Activated B cell treated with CpG ODN at 0.5 μM for 24 hours (primary cell): ENCODE results near the gene DNAH17. TPM values are rescaled to one million over a fixed set of nuclear protein-coding genes. Genes with fewer than 3 reads are reported as not detected.

ENCODE experiments used
- ATAC-seq: fragments of 200-7000 bp; cut with Tn5 transposase; one replicate; pipeline ENCODE4 v1.10.0; 2021; ENCODE audit warnings: low read depth, mild to moderate bottlenecking, moderate library complexity
- CTCF ChIA-PET: fragments of 350-600 bp; sonication (Branson Sonifier 250); formaldehyde crosslinking; loops from one replicate; lab custom pipeline; 2021; ENCODE audit warnings: antibody characterized with exemption; lab: Charles Lee
- POLR2A ChIA-PET: fragments of 350-600 bp; sonication (Branson Sonifier 250); formaldehyde crosslinking; loops from one replicate; lab custom pipeline; 2021; ENCODE audit warnings: antibody characterized with exemption; lab: Charles Lee
- DNase-seq: peaks from one replicate; pipeline ENCODE4 v3.0.0; 2022
- H3K27ac Mint-ChIP-seq: one replicate; pipeline ENCODE4 v1.8.0; 2020; ENCODE audit warnings: mixed read lengths
- H3K27me3 Mint-ChIP-seq: one replicate; pipeline ENCODE4 v1.8.0; 2021; ENCODE audit warnings: mixed read lengths
- H3K36me3 Mint-ChIP-seq: one replicate; pipeline ENCODE4 v1.8.0; 2021; ENCODE audit warnings: low read depth, mixed read lengths
- H3K4me1 Mint-ChIP-seq: one replicate; pipeline ENCODE4 v1.8.0; 2021; ENCODE audit warnings: mixed read lengths
- H3K4me3 Mint-ChIP-seq: one replicate; pipeline ENCODE4 v1.8.0; 2020; ENCODE audit warnings: mild to moderate bottlenecking, mixed read lengths
- H3K9me3 Mint-ChIP-seq: one replicate; pipeline ENCODE4 v1.8.0; 2020; ENCODE audit warnings: mixed read lengths
- CTCF ChIP-seq: fragments of 200-600 bp; IDR thresholded peaks from one replicate; pipeline ENCODE4 v1.8.0; 2022; ENCODE audit warnings: antibody characterized with exemption, mild to moderate bottlenecking
- intact Hi-C: fragments of 100-400 bp; cut with micrococcal nuclease; formaldehyde crosslinking; loops from one replicate; pipeline ENCODE4 v1.15.1; 2024
- total RNA-seq: library from RNA; stranded (reverse); gene quantifications from 2 replicates; pipeline ENCODE4 v1.2.3, GENCODE V29; 2022

The DNAH17 gene
- total RNA-seq, 1 donor from 2014 or later = 0.13 TPM

GRCh38 chr17:78486946-78487680, 90.1 kb downstream of the DNAH17 start:
- intact Hi-C loops = no loop called here
- POLR2A ChIA-PET = no interaction called here
- DNase-seq = no peak
- no peaks in the 10 kb centered on the region for H3K36me3 Mint-ChIP-seq
- H3K4me3 Mint-ChIP-seq = no peak overlapping the region
- CTCF ChIA-PET = no interaction called here
- H3K27ac Mint-ChIP-seq = no peak overlapping the region
- no peak for ATAC-seq
- TF ChIP-seq CTCF = no peak
- peaks cover 15% of the 10 kb centered on the region for H3K27me3 Mint-ChIP-seq
- H3K4me1 Mint-ChIP-seq = peaks cover 11% of the 10 kb centered on the region
- H3K9me3 Mint-ChIP-seq = no peaks in the 10 kb centered on the region

- DNase-seq (no peak), ATAC-seq (no peak)
- TF ChIP-seq CTCF = no peak
- intact Hi-C loops = no loop called here
- H3K4me1 Mint-ChIP-seq = peaks cover 11% of the 10 kb centered on the region
- no peaks in the 10 kb centered on the region for H3K36me3 Mint-ChIP-seq
- no peak overlapping the region for H3K27ac Mint-ChIP-seq
- peaks cover 15% of the 10 kb centered on the region for H3K27me3 Mint-ChIP-seq
- H3K4me3 Mint-ChIP-seq = no peak overlapping the region
- ChIA-PET POLR2A (no interaction called here), CTCF (no interaction called here)
- H3K9me3 Mint-ChIP-seq = no peaks in the 10 kb centered on the region
These were observed 90.9 kb downstream of the DNAH17 start for GRCh38 chr17:78486228-78486802.

- H3K27me3 Mint-ChIP-seq = peaks cover 15% of the 10 kb centered on the region
- ATAC-seq (no peak), DNase-seq (no peak)
- peaks cover 11% of the 10 kb centered on the region for H3K4me1 Mint-ChIP-seq
- ChIA-PET CTCF (no interaction called here), POLR2A (interaction anchor here (0.6 kb wide), 1 partner anchor 478 kb away, joined by 10 read pairs; no protein-coding TSS in a partner anchor)
- no peaks in the 10 kb centered on the region for H3K9me3 Mint-ChIP-seq
- TF ChIP-seq CTCF = no peak
- H3K27ac Mint-ChIP-seq = no peak overlapping the region
- peak overlapping the region; percentile 72 for H3K4me3 Mint-ChIP-seq
- H3K36me3 Mint-ChIP-seq = no peaks in the 10 kb centered on the region
- intact Hi-C loops = no loop called here
These were observed 91.7 kb downstream of the DNAH17 start for GRCh38 chr17:78485290-78486168.

GRCh38 chr17:78484271-78485246, 92.6 kb downstream of the DNAH17 start:
- Mint-ChIP-seq H3K4me3 (peak overlapping the region; percentile 75), H3K27ac (no peak overlapping the region), H3K4me1 (peaks cover 11% of the 10 kb centered on the region), H3K27me3 (peaks cover 15% of the 10 kb centered on the region), H3K36me3 (no peaks in the 10 kb centered on the region), H3K9me3 (no peaks in the 10 kb centered on the region)
- peak; percentile 98 for ATAC-seq
- TF ChIP-seq CTCF = no peak
- DNase-seq = peak; percentile 62
- ChIA-PET POLR2A (interaction anchor here (0.6 kb wide), 1 partner anchor 479 kb away, joined by 10 read pairs; no protein-coding TSS in a partner anchor), CTCF (interaction anchor here (0.6 kb wide), 1 partner anchor 484 kb away, joined by 3 read pairs; no protein-coding TSS in a partner anchor)
- intact Hi-C loops = no loop called here
